Esophagus (tissue), 2 donors: ENCODE measurements around the gene ABCA4. TPM values are rescaled to one million over a fixed set of nuclear protein-coding genes. Genes with fewer than 3 reads are reported as not detected.
"Not testable (repeated sequence)": the region's sequence is repeated elsewhere in the genome, so short reads cannot be mapped to it uniquely, and the experiment has no call there.

Experiments
- H3K27ac ChIP-seq, 2 donors: one replicate each; pipeline ENCODE4 v1.5.1; 2013; ENCODE audit warnings: low read depth in 2 of 2, mild to moderate bottlenecking in 2 of 2, inconsistent platforms in 1 of 2, low read length in 1 of 2, moderate library complexity in 1 of 2
- H3K27me3 ChIP-seq, 2 donors: one replicate each; pipeline ENCODE4 v1.6.1; 2013; ENCODE audit warnings: low read length in 2 of 2, control low read depth in 1 of 2, mild to moderate bottlenecking in 1 of 2; ENCODE audit not compliant: insufficient read depth in 2 of 2, control insufficient read depth in 1 of 2
- H3K36me3 ChIP-seq, 2 donors: one replicate each; pipeline ENCODE4 v1.6.1; 2013; ENCODE audit warnings: low read length in 1 of 2; ENCODE audit not compliant: control insufficient read depth in 2 of 2, insufficient read depth in 2 of 2
- H3K4me1 ChIP-seq, 2 donors: one replicate each; pipeline ENCODE4 v1.6.1; 2013; ENCODE audit warnings: low read length in 1 of 2; ENCODE audit not compliant: control insufficient read depth in 2 of 2, insufficient read depth in 2 of 2
- H3K4me3 ChIP-seq, 2 donors: one replicate each; pipeline ENCODE4 v1.5.1; 2013; ENCODE audit warnings: low read length in 2 of 2, mild to moderate bottlenecking in 2 of 2, low read depth in 1 of 2, moderate library complexity in 1 of 2
- H3K9me3 ChIP-seq, 2 donors: one replicate each; pipeline ENCODE4 v1.6.1; 2013; ENCODE audit warnings: mild to moderate bottlenecking in 2 of 2, low read depth in 1 of 2, low read length in 1 of 2, moderate library complexity in 1 of 2; ENCODE audit not compliant: control insufficient read depth in 2 of 2, insufficient read depth in 1 of 2
- WGBS, 2 donors: extraction: QIAGEN DNeasy Blood & Tissue Kit; methylation state at CpG; one replicate each; pipeline ENCODE4 v1.1.7; 2013; 5-methylcytosine and 5-hydroxymethylcytosine counted together
- polyA plus RNA-seq, 2 donors: library from polyadenylated mRNA; stranded (reverse); fragments of 200-250 nt; gene quantifications; one replicate each; pipeline ENCODE4 v1.2.3, GENCODE V29; 2013
- donor health status: healthy with polysubstance abuse.
- donor health status: Bipolar disorder and iron deficiency.

ABCA4 gene
- polyA plus RNA-seq, 2 donors = 0.04 to 0.07 TPM

- not testable (repeated sequence) for H3K9me3 ChIP-seq, H3K4me1 ChIP-seq, H3K27ac ChIP-seq, H3K36me3 ChIP-seq, H3K4me3 ChIP-seq, H3K27me3 ChIP-seq
Measured at GRCh38 chr1:94149166-94149565, 28.2 kb upstream of the ABCA4 start.

GRCh38 chr1:94146273-94146672 is 25.3 kb upstream of the ABCA4 start:
- Histone ChIP-seq H3K4me3 (no peak overlapping the region), H3K9me3 (no peaks in the 10 kb centered on the region), H3K27ac (no peak overlapping the region), H3K36me3 (no peaks in the 10 kb centered on the region), H3K27me3 (no peaks in the 10 kb centered on the region), H3K4me1 (no peaks in the 10 kb centered on the region)
- WGBS, 2 donors = 92 to 94% methylated on average over 5 of the region's 5 CpGs

- H3K4me1 ChIP-seq = no peaks in the 10 kb centered on the region
- no peaks in the 10 kb centered on the region for H3K36me3 ChIP-seq
- 65 to 67% methylated on average over 1 of the region's 1 CpG for WGBS, 2 donors
- H3K27me3 ChIP-seq = no peaks in the 10 kb centered on the region
- no peak overlapping the region for H3K4me3 ChIP-seq
- H3K9me3 ChIP-seq = no peaks in the 10 kb centered on the region
- H3K27ac ChIP-seq = no peak overlapping the region
Measured at GRCh38 chr1:94144836-94145235, 23.9 kb upstream of the ABCA4 start.

DNA sequence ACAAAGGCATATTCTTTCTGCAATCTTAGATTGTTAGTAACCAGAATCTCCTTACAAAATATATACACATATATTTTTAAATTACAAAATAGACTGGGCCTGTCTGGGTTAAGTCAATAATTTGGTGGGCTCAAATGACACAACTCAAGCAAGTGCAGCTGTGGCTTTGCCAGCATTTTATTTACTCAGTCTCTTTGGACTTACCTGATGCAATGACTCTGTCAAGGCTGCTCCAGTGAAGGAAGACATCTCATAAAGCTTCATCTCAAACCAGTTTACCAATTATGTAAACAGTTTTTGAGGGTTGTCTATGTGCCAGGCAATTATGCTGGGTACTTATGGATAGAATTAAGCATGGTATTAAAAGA is 22.8 kb upstream of the ABCA4 start:
- Histone ChIP-seq H3K4me3 (no peak overlapping the region), H3K36me3 (no peaks in the 10 kb centered on the region), H3K4me1 (no peaks in the 10 kb centered on the region), H3K9me3 (no peaks in the 10 kb centered on the region), H3K27ac (no peak overlapping the region), H3K27me3 (no peaks in the 10 kb centered on the region)

- WGBS, 2 donors = 57 to 58% methylated on average over 2 of the region's 2 CpGs
- H3K27me3 ChIP-seq = no peaks in the 10 kb centered on the region
- no peaks in the 10 kb centered on the region for H3K9me3 ChIP-seq
- H3K4me1 ChIP-seq = no peaks in the 10 kb centered on the region
- H3K27ac ChIP-seq = no peak overlapping the region
- H3K36me3 ChIP-seq = no peaks in the 10 kb centered on the region
- H3K4me3 ChIP-seq = no peak overlapping the region
Measured at GRCh38 chr1:94143173-94143808, 22.3 kb upstream of the ABCA4 start.

DNA sequence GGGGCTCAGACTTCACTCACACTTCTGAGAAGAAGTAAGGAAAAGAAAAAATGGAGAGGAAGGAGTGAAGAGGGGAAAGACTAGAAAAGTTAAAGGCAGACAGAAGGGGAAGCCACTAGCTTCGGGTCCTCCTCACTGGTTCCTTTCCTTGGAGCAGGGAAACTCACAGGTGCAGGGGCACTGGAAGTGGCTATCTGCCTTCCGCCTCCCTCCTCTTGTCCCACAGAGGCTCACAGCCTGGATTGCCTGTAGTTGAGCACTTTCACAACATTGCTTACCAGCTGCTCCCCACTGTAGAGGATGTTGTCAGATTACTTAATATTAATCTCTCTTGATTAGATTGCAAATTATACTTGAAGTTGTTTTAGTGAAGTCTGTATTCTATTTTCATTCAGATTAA is 21.6 kb upstream of the ABCA4 start:
- Histone ChIP-seq H3K36me3 (no peaks in the 10 kb centered on the region), H3K4me1 (no peaks in the 10 kb centered on the region), H3K4me3 (no peak overlapping the region), H3K27ac (no peak overlapping the region), H3K27me3 (no peaks in the 10 kb centered on the region), H3K9me3 (no peaks in the 10 kb centered on the region)
- WGBS, 2 donors = 68 to 84% methylated on average over 2 of the region's 2 CpGs

DNA sequence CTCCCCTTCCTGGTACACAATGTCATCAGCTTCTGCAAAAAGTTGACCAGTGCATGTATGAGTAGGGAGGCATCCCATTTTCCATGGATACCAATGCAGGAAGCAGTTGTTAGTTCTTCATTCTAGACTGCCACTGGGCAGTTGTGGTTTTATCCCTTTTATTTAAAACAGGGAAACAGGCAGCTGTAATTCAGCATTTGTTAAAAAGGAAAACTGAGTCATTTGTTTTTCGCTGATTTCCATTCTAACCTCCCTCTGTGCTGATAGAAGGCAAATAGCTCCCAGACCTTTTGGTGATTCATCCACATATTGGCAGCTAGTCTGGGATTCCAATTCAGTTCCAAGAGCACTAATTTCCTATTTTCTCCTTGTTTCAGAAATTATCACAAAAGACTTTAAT is 21.1 kb upstream of the ABCA4 start:
- Histone ChIP-seq H3K9me3 (no peaks in the 10 kb centered on the region), H3K4me1 (no peaks in the 10 kb centered on the region), H3K27me3 (no peaks in the 10 kb centered on the region), H3K36me3 (no peaks in the 10 kb centered on the region), H3K4me3 (no peak overlapping the region), H3K27ac (no peak overlapping the region)
- 42 to 58% methylated on average over 1 of the region's 1 CpG for WGBS, 2 donors

DNA sequence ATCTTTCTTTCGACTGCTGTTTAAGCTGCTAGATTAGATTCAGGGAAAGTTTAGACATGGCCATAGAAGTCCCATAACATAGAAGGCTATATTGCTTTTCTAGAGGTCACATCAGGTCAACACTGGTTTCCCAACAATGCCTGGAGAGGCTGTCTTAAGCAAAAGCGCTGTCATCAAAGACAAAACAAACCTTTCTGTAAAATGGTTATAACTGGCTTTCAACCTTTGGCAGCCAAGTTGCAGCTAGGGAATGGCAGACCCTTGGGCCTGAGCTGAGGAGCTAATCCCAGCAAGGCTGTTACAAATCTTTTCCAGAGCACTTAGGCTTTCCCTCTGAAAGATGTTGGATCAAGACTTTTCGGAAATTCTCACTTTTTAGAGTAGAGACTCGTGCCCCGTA is 11.2 kb upstream of the ABCA4 start:
- Histone ChIP-seq H3K27ac (no peak overlapping the region), H3K4me3 (no peak overlapping the region), H3K9me3 (no peaks in the 10 kb centered on the region), H3K36me3 (no peaks in the 10 kb centered on the region), H3K27me3 (no peaks in the 10 kb centered on the region), H3K4me1 (no peaks in the 10 kb centered on the region)
- whole genome bisulfite sequencing, 2 donors = 93 to 96% methylated on average over 5 of the region's 5 CpGs

DNA sequence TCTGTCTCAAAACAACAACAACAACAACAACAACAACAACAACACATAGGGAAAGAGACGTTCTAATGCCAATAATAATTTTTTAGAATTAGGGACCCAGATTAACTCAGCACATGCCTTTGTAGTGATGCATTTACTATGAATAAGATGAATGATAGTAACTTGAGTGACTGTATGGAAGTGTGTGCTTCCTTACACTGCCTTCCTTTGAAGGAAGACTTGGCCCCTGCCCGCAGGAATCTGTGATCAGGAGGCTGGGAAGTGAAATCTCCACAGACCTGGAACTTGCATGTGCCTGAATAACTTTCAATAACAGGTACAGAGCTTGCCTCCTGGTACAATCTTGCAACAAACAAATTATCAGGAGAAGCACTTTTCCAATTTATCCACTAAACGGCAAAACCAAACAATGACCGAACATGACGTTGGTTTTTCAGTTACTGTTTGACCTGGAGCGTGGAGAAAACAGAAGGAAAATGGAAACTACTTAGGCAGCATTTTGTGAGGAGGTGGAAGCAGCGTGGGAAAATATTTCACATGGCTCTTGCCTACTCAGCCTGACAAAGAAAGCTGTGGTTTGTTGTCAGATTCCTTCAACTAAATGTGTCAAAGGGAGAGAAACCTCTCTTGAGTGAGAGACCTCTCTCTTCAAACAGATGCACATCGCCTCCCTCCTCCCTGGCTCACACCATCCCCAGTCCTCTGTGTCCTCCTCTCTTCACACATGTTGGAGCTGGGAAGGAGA is 10.1 kb upstream of the ABCA4 start:
- Histone ChIP-seq H3K27ac (no peak overlapping the region), H3K4me3 (no peak overlapping the region), H3K27me3 (no peaks in the 10 kb centered on the region), H3K4me1 (no peaks in the 10 kb centered on the region), H3K9me3 (no peaks in the 10 kb centered on the region), H3K36me3 (no peaks in the 10 kb centered on the region)
- WGBS, 2 donors = 66 to 69% methylated on average over 8 of the region's 8 CpGs

DNA sequence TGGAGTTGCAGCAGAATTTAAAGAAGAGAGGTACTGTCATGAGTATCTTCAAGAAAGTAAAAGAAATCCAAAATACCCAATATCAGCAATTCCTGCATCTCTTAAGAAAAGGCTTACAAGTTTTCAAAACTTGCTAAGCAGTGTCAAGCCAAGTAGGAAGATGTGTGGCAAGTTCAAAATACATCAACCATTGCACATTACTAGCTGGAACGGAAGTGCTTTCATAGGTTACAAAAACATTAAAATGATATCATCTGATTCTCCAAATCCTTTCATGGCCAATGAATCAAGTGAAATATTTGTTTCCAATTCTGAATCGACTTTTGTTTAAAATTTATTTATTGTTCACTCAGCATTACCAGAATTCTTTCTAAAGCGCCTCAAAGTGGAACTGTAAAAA is 5.7 kb upstream of the ABCA4 start:
- H3K36me3 ChIP-seq = no peaks in the 10 kb centered on the region
- H3K4me3 ChIP-seq = no peak overlapping the region
- H3K27me3 ChIP-seq = no peaks in the 10 kb centered on the region
- H3K4me1 ChIP-seq = peaks cover 0 to 4% of the 10 kb centered on the region in 2 donors
- 69 to 75% methylated on average over 3 of the region's 3 CpGs for WGBS, 2 donors
- no peaks in the 10 kb centered on the region for H3K9me3 ChIP-seq
- H3K27ac ChIP-seq = no peak overlapping the region
